Measurements from ENCODE around the gene CCNK. TPM values are rescaled to one million over a fixed set of nuclear protein-coding genes. Genes with fewer than 3 reads are reported as not detected.

Gene CCNK
- total RNA-seq, 2 experiments from 2014 or later = 90.7 to 99.0 TPM

DNA sequence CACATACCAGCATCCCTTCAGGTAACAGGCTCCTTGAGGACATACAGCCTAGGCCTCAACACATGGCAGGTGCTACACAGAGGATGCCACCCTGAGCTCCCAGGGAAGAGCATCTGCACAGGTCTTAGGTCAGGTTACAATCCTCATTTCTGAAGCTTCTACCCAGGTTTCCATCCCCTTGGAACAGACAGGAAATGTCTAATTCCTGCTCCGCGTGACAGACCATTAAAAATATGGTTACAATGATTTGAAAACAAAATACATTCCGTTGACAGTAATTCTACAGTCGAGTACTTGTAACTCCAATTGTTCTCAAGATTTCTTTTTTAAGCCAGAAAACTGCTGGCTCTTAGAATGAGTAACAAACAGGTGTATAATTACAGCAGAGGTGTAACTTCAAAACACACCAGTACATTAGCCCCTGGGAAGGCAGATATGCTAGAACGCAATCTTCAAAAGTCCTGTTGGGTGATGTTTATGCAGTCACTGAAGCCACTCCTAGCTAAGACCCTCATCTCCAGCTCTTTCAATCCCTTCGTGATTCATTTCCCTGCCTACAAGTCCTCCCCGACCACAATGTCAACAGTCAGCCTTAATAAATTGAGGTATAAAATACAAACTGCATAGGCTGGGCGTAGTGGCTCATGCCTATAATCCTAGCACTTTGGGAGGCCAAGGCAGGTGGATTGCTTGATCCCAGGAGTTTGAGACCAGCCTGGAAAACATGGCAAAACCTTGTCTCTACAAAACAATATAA, 12.2 kb upstream of the CCNK start:
- no peak overlapping the region for H3K4me3 Mint-ChIP-seq
- no peaks in the 10 kb centered on the region for H3K27me3 Mint-ChIP-seq (ENCODE audit: low read depth)
- DNase-seq = no peak
- no peak overlapping the region for H3K27ac Mint-ChIP-seq
- intact Hi-C loops (cut with micrococcal nuclease) = no loop called here
- peaks cover 35% of the 10 kb centered on the region for H3K4me1 Mint-ChIP-seq (ENCODE audit: low read depth)
- CTCF ChIA-PET = no interaction called here
- no peaks in the 10 kb centered on the region for H3K36me3 Mint-ChIP-seq (ENCODE audit: low read depth)
- H3K9me3 Mint-ChIP-seq = no peaks in the 10 kb centered on the region

DNA sequence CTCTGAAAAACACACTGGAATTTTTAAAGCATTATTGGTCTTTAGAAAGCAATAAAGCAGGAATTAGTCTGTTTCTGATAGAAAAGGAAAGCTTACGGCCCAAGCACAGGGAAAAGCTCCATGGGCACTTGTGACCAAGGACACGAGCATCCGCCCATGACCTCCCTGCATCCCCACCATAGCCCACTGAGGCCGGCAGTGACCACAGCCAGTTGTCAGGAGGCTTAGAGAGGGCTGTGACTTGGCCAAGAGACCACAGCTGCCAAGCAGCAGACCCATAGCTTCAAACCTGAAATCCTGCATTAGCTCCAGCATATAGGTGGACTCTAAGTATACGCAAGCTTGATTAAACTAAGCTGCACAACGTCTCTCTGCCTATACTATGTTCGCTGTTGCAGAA, 9.5 kb upstream of the CCNK start:
- Mint-ChIP-seq H3K4me1 (ENCODE audit: low read depth) (peaks cover 40% of the 10 kb centered on the region), H3K9me3 (no peaks in the 10 kb centered on the region), H3K4me3 (no peak overlapping the region), H3K27ac (no peak overlapping the region), H3K27me3 (ENCODE audit: low read depth) (no peaks in the 10 kb centered on the region), H3K36me3 (ENCODE audit: low read depth) (no peaks in the 10 kb centered on the region)
- no peak for DNase-seq
- intact Hi-C loops (cut with micrococcal nuclease) = no loop called here
- CTCF ChIA-PET = interaction anchor here (0.5 to 1.1 kb wide), 2 partner anchors 76 to 78 kb away, joined by 3 to 6 read pairs; no protein-coding TSS in a partner anchor

DNA sequence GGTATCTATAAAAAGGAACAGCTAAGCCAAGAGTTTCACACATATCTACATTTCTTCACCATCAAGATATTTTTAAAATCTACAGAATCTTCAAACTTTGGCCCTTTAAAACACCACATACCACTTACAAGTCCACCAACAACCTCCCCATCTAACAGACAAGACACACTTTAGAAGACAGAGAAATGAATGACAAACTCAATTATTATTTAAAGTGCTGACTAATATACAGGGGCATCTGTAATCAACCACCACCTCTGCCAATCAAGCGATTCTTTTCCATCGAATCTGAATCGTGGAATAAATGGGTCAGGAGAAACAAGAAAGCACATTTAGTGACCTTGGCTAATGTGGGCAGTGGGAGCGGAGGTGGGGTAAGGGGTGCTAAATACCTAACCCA, 8.3 kb upstream of the CCNK start:
- Mint-ChIP-seq H3K4me3 (no peak overlapping the region), H3K27ac (no peak overlapping the region), H3K4me1 (ENCODE audit: low read depth) (peaks cover 42% of the 10 kb centered on the region), H3K36me3 (ENCODE audit: low read depth) (no peaks in the 10 kb centered on the region), H3K27me3 (ENCODE audit: low read depth) (no peaks in the 10 kb centered on the region), H3K9me3 (no peaks in the 10 kb centered on the region)
- CTCF ChIA-PET = interaction anchor here (0.6 kb wide), 1 partner anchor 459 kb away, joined by 3 read pairs; no protein-coding TSS in a partner anchor
- intact Hi-C loops (cut with micrococcal nuclease) = no loop called here
- DNase-seq = no peak

DNA sequence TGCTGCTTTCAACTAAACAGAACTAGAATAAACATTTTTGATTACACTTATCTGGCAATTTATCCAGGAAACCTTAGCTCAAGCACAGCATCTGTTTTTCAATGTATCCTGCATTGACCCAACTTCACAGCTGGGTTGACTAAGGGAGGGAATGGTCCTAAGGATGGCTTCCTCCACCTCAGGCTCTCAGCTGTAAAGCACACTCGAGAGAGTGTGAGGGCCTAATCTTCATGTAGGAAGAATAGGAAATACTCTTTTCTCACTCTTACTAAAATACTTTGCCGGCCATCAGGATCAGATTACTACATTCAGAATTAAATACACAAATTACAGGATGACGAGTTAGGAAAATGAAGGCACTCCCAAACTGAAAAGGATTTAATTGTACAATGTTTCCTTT, 7.8 kb upstream of the CCNK start:
- no peaks in the 10 kb centered on the region for H3K9me3 Mint-ChIP-seq
- no peak overlapping the region for H3K4me3 Mint-ChIP-seq
- no peaks in the 10 kb centered on the region for H3K27me3 Mint-ChIP-seq (ENCODE audit: low read depth)
- CTCF ChIA-PET = interaction anchor here (0.6 kb wide), 1 partner anchor 458 kb away, joined by 3 read pairs; no protein-coding TSS in a partner anchor
- DNase-seq = no peak
- no peaks in the 10 kb centered on the region for H3K36me3 Mint-ChIP-seq (ENCODE audit: low read depth)
- no peak overlapping the region for H3K27ac Mint-ChIP-seq
- intact Hi-C loops (cut with micrococcal nuclease) = no loop called here
- H3K4me1 Mint-ChIP-seq (ENCODE audit: low read depth) = peaks cover 44% of the 10 kb centered on the region

DNA sequence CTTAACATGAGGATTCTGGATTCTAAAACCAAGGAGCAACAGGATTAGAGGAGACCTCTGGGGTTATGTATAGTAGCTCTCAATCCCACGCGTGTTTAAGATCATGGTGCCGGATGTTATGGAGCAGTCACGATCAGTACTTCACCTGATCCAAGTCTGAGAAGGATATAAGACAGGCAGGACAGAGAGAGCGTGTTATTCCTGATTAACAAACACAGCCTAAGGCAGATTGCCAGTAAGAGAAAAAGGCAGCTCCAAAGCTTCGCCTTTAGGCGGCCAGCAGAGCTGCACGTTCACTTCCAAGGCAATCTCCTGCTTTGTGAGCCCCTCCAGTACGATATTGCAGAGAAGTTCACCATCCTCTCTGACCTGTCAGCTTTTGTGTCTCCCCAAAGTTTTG, 6.0 kb upstream of the CCNK start:
- intact Hi-C loops (cut with micrococcal nuclease) = no loop called here
- no peak for DNase-seq
- CTCF ChIA-PET = no interaction called here
- Mint-ChIP-seq H3K4me3 (no peak overlapping the region), H3K9me3 (no peaks in the 10 kb centered on the region), H3K27ac (no peak overlapping the region), H3K36me3 (ENCODE audit: low read depth) (no peaks in the 10 kb centered on the region), H3K27me3 (ENCODE audit: low read depth) (no peaks in the 10 kb centered on the region), H3K4me1 (ENCODE audit: low read depth) (peaks cover 40% of the 10 kb centered on the region)

DNA sequence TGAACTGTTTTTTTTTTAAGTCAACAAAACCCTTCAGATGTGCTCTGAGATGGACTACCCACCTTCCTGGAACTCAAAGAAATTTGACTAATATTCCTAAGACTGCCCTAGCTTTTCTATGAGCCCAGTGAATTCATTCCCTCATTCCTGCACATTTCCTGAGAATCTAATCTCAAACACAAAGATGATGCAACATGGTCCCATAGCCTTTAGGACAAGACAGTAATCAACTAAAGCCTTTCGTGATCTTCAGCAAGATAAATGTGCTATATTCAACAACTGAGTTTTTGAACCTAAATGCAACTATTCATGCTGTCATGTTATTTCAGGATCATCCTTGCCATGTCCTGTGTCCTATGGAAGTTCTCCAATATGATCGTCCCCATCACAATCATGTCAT, 5.5 kb upstream of the CCNK start:
- no peak overlapping the region for H3K4me3 Mint-ChIP-seq
- intact Hi-C loops (cut with micrococcal nuclease) = no loop called here
- no peaks in the 10 kb centered on the region for H3K9me3 Mint-ChIP-seq
- no peaks in the 10 kb centered on the region for H3K36me3 Mint-ChIP-seq (ENCODE audit: low read depth)
- CTCF ChIA-PET = no interaction called here
- H3K27ac Mint-ChIP-seq = no peak overlapping the region
- H3K4me1 Mint-ChIP-seq (ENCODE audit: low read depth) = peaks cover 35% of the 10 kb centered on the region
- no peaks in the 10 kb centered on the region for H3K27me3 Mint-ChIP-seq (ENCODE audit: low read depth)
- DNase-seq = no peak

DNA sequence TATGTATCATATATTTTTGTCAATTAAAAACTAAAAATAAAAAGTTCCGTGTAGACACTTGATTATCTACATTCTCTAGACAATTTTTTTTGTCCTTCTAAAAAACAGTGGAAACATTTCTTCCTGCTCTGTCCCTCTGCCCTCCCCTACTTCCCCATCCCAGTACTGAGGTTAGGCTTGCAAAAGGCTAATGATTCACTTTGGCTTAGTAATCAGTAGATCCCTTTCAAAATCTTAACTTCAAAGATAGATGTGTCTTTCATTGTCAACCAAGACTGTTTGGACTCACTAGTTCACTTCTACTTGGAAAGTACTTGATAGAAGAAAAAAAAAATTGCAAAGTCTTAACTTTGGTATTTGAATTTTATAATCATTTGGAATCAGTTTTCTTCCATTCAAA, 4.3 kb upstream of the CCNK start:
- Mint-ChIP-seq H3K27ac (no peak overlapping the region), H3K4me1 (ENCODE audit: low read depth) (peaks cover 32% of the 10 kb centered on the region), H3K9me3 (no peaks in the 10 kb centered on the region), H3K36me3 (ENCODE audit: low read depth) (no peaks in the 10 kb centered on the region), H3K27me3 (ENCODE audit: low read depth) (no peaks in the 10 kb centered on the region), H3K4me3 (no peak overlapping the region)
- no peak for DNase-seq
- CTCF ChIA-PET = no interaction called here
- intact Hi-C loops (cut with micrococcal nuclease) = no loop called here

DNA sequence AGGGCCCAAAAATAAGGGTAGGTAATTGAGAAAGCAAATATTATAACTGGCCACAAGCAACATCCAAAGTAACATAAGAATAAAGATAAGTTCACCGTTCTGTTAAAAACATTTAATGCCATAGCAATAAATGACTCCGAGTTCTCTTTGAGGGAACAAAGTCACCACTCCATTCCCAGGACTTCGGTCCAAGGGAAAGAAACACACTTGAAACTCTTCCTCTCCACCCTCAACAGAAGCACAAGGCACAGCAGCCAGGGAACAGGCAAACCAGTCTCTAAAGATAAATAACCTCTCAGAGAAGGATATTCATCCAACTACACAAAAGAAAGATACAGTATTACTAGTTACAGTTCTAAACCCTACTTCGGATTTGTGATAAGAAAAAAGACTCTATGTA, 3.1 kb upstream of the CCNK start:
- H3K36me3 Mint-ChIP-seq (ENCODE audit: low read depth) = no peaks in the 10 kb centered on the region
- peaks cover 39% of the 10 kb centered on the region for H3K4me1 Mint-ChIP-seq (ENCODE audit: low read depth)
- no peak overlapping the region for H3K27ac Mint-ChIP-seq
- intact Hi-C loops (cut with micrococcal nuclease) = no loop called here
- H3K27me3 Mint-ChIP-seq (ENCODE audit: low read depth) = no peaks in the 10 kb centered on the region
- peak overlapping the region; percentile 7 for H3K4me3 Mint-ChIP-seq
- no peak for DNase-seq
- CTCF ChIA-PET = interaction anchor here (0.5 kb wide), 1 partner anchor 152 kb away, joined by 3 read pairs; no protein-coding TSS in a partner anchor
- H3K9me3 Mint-ChIP-seq = no peaks in the 10 kb centered on the region

DNA sequence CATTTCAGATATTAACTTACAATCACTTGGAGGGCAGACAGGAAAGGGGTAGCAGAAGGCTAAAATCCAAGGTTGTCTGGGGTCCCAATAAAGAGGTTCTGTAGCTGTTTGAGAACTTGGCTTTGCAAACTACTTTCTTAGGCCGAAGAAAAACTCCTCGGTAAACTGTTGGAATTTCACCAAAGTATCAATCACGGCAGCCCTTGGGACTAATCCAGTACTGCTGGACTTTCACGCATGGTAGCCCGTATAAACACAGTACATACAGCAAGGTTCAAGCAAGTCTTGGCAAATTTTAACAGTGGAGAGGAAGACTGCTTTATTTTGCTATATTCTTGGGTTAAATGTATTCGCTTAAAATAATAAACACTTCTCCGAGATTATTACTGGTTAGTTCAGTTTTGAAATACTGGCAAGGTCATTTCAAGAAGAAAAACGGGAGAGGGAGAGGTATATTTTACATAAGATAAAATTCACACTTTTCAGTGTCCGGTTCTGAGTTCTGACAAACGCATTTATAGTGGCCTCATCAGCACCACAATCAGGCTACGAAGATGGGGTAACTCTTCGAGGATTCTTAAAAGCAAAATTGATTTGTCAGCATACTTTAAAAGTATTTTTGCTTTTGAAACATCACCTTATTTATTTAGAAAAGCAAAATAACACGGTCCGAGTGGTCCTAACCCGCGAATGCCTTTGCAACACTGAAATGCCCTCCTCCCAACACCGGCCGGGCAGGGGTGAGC, 1.9 kb upstream of the CCNK start:
- Mint-ChIP-seq H3K27me3 (ENCODE audit: low read depth) (no peaks in the 10 kb centered on the region), H3K4me3 (peak overlapping the region; percentile 90), H3K4me1 (ENCODE audit: low read depth) (peaks cover 48% of the 10 kb centered on the region), H3K9me3 (no peaks in the 10 kb centered on the region), H3K27ac (no peak overlapping the region), H3K36me3 (ENCODE audit: low read depth) (no peaks in the 10 kb centered on the region)
- CTCF ChIA-PET = no interaction called here
- intact Hi-C loops (cut with micrococcal nuclease) = no loop called here
- no peak for DNase-seq

DNA sequence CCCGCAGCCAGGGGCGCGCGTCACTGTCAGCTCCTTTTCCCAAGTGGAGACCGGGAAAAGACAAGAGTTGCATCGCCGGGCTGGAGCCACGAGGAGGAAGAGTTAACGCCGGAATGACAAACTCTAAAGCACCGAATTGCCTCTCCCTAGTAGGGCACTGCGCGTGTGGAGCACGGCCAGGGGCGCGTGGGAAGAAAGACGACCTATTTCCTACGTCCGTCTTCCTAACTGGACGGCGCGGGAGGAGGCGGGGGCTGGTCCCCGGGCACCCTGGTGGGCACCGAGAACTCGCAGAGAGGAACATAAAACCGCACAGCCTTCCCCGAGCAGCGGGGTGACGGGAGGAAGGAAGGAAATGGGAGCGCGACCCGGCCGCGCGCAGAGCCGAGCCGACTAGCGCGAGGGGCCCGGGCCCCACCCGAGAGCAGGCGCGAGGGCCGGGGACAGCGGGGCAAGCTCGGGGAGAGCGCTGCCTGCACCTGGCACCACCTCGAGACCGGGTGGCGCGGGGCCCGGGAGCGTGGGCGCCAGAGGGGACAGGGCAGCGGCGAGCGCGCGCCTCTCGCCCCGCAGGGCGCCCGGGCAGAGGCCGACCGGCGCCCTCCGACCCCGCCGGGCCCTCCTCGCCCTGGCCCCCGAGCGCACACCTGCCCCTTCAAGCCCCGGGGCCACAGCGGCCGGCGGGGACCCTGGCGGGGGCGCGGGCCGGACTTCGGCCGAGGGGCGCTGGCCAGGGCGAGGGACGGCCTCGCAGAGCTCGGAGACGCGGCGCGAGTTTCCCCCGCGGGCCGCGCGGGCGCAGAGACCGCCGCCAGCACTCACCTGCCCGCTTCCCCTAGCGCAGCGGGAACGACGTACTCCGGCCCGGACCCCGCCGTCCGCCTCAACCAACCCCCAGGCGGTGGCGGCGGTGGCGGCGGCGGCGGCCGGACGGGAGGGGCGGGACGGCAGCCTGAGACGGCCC, 1.0 kb upstream of the CCNK start, which contains the start of gene SETD3:
TSS of gene SETD3 (minus strand) at position 954 of the 964 bp plus-strand sequence. CDS start 15,054 bp downstream, outside the sequence.
- Mint-ChIP-seq H3K27me3 (ENCODE audit: low read depth) (no peaks in the 10 kb centered on the region), H3K4me3 (peak within 1 kb of the TSS; percentile 90), H3K36me3 (ENCODE audit: low read depth) (no peaks in the 10 kb centered on the region), H3K27ac (peak within 1 kb of the TSS; percentile 91), H3K4me1 (ENCODE audit: low read depth) (peaks cover 51% of the 10 kb centered on the region), H3K9me3 (no peaks in the 10 kb centered on the region)
- peak; percentile 33 for DNase-seq
- CTCF ChIA-PET = interaction anchor here (1.2 kb wide), 1 partner anchor 10 kb away, joined by 3 read pairs; no protein-coding TSS in a partner anchor
- intact Hi-C loops (cut with micrococcal nuclease) = loop anchor here (10.0 kb wide), 2 partner anchors 295 to 595 kb away; no protein-coding TSS in a partner anchor

DNA sequence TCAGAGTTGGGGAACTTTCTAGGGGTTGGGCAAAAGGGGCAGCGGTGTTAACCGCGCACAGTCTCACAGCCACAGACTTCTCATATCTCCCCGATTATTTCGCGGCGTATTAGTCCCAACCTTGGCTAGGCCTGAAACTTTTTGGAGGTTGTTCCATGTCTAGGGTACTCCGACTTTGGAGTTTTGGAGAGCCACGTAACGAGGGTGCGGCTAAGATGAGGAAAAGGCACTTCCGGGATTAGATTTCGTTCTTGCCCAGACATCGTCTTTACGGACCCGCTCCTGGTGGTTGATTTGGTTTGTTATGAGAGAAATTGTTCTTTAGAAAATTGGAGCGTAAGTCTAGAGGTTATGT, 513 bp downstream of the CCNK start:
- peak overlapping the region; percentile 90 for H3K4me3 Mint-ChIP-seq
- H3K4me1 Mint-ChIP-seq (ENCODE audit: low read depth) = peaks cover 59% of the 10 kb centered on the region
- peak overlapping the region; percentile 91 for H3K27ac Mint-ChIP-seq
- CTCF ChIA-PET = no interaction called here
- H3K36me3 Mint-ChIP-seq (ENCODE audit: low read depth) = no peaks in the 10 kb centered on the region
- no peaks in the 10 kb centered on the region for H3K27me3 Mint-ChIP-seq (ENCODE audit: low read depth)
- intact Hi-C loops (cut with micrococcal nuclease) = loop anchor here (1.0 to 10.0 kb wide), 6 partner anchors 123 to 757 kb away; partner anchors contain the start of genes BCL11B, CCDC85C and CYP46A1
- H3K9me3 Mint-ChIP-seq = no peaks in the 10 kb centered on the region
- peak; percentile 27 for DNase-seq

DNA sequence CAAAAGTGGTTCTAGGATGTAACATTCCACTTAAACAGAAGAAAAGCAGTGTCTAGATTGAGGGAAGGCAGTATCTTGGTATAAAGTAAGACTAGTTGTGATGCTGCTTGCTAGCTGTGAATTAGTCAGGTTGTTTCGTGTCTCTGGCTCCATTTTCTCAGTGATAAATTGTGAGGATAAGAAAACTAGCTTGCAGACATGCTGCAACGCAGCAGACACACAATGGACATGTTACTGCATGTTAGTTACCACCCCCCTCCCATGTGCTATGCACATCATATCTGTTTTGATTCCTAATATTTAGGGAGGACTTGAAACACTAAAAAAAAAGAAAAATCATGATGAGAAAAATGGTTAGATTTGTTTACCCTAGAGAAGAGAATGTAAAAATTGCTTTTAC, 2.9 kb downstream of the CCNK start:
- Mint-ChIP-seq H3K27ac (peak overlapping the region; percentile 33), H3K36me3 (ENCODE audit: low read depth) (no peaks in the 10 kb centered on the region), H3K4me1 (ENCODE audit: low read depth) (peaks cover 56% of the 10 kb centered on the region), H3K9me3 (no peaks in the 10 kb centered on the region), H3K27me3 (ENCODE audit: low read depth) (no peaks in the 10 kb centered on the region), H3K4me3 (no peak overlapping the region)
- intact Hi-C loops (cut with micrococcal nuclease) = loop anchor here (10.0 kb wide), 2 partner anchors 299 to 591 kb away; no protein-coding TSS in a partner anchor
- DNase-seq = no peak
- CTCF ChIA-PET = no interaction called here

Data from activated naive CD4-positive, alpha-beta T cell treated with anti-CD3 and anti-CD28 coated beads for 36 hours (primary cell).